Activated CD8-positive, alpha-beta memory T cell treated with anti-CD3 and anti-CD28 coated beads, Interleukin-2, amount 50 U/mL, for 24 hours (primary cell): ENCODE data around the gene RPS14.
"Not testable (repeated sequence)": the region's sequence is repeated elsewhere in the genome, so short reads cannot be mapped to it uniquely, and the experiment has no call there.

Experiments
- DNase-seq: peaks from one replicate; pipeline ENCODE4 v3.0.0-alpha.2; 2020; ENCODE audit errors: extremely low read depth

RPS14 gene

DNA sequence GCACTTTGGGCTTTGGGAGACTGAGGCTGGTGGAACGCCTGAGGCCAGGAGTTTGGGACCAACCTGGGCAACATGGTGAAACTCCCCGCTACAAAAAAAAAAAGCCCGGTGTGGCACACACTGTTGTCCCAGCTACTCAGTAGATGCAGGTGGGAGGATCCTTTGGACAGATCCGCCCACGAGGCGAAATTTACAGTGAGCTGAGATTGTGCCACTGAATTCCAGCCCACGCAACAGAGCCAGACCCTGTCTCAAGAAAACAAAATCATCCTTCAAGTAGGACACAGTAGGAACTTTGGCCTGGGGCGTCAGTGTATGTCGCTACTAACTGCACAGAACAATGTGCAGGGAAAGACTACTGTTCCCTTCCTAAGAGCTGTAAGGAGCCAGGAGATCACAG lies 4.8 kb downstream of the RPS14 start:
- no peak for DNase-seq

DNA sequence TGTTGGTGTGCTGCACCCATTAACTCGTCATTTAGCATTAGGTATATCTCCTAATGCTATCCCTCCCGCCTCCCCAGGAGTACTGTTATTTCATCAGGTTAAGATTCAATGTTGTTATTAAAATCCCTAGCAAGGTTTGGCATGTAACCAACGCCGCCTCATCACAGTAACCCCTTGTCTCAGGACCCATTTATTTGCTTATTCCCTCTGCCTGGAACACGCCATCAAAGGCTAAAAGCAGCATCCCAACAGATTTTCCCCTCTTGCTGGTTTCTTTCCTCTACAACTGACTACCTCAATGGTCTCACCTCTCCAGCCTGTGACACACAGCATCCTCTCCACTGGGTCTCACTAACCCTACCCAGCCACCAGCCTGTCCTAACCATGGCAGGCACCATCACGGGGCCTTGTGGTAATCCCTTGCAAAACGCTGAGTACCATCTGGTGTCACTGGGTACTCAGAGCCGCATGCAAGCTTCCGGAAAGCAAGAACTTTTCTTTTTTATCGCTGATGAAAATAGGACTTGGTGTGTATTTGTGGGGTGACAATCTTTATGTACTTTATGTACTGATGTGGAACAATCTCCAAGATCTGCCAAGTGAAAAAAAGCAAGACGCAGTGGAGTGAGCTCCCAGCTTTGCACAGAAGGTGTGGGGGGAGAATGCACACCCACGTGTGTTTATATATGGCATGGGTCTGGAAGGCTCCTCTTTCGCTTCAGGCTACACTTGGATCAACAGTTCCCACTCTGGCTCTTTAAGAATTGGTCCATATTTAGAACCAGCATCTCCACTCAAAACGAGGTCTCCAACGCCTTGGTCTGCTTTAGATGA lies 6.1 kb downstream of the RPS14 start:
- DNase-seq, result no peak

GRCh38 chr5:150442699-150443080 lies 6.8 kb downstream of the RPS14 start:
- DNase-seq, result no peak

DNA sequence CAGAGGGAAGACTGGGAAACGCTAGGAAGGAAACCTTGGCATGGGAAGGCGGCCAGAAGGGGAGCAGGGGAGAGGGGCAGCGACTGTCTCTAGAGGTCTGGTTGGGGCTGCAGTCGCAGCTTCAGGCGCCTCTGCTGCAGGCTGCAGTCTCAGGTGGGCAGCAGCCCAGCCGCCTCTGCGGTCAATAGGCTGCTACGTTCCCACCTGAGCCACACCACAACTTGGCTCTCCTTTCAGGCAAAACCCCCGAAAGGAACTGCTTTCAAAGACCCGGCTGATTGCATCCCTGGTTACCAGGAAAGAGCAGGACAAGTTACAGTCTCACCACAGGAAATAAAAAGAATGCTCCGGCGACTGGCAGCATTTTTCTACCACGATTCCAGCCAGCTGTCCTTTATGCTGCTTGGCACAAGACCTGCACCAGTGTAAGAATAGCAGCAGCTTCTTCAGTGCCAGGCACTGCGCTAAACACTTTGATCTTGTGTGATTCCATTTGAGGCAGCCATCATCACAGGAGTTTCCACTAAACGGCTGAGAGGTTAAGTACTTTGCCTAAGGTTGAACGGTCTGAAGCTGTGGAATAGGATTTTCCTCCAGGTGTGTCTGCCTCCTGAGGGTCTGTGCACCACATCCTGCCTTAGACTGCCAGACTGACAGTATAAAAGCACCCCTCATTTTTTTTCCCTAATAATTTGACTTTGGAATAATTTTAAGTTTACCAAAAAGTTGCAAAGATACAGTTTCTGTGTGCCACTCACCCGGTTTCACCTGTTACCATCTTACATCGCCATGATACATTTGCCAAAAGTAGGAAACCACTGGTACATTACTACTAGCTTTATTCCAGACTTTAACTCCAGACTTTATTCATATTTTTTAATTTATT lies 7.5 kb downstream of the RPS14 start:
- DNase-seq, result no peak

- no peak for DNase-seq
These were observed 8.4 kb downstream of the RPS14 start for GRCh38 chr5:150440948-150441812.

DNA sequence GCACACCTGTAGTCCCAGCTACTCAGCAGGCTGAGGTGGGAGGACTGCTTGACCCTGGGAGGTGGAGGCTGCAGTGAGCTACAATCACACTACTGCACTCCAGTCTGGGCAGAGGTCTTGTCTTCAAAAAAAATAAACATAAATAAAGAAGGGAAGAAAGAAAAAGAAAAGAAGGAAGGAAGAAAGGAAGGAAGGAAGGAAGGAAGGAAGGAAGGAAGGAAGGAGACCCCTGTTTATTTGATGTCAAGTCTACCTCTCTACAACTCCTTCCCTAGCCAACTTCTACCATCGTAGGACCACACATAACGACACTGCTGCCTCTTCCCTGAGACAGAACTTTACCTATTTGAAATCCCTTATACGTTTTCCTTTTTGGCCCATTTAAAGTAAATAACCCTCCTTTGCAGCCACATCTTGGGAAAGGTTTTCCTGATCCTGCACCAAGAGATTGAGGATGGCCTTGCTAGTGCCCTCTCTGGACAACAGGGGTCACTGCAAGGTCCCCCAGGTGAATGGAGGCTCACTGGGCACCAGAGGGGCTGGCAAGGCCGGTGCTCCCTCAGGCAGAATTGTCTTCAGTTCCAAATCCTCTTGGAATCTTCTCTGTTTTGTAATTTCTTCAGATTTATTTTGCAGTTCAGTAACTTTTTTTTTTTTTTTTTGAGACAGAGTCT lies 10.5 kb downstream of the RPS14 start:
- DNase-seq, result no peak

DNA sequence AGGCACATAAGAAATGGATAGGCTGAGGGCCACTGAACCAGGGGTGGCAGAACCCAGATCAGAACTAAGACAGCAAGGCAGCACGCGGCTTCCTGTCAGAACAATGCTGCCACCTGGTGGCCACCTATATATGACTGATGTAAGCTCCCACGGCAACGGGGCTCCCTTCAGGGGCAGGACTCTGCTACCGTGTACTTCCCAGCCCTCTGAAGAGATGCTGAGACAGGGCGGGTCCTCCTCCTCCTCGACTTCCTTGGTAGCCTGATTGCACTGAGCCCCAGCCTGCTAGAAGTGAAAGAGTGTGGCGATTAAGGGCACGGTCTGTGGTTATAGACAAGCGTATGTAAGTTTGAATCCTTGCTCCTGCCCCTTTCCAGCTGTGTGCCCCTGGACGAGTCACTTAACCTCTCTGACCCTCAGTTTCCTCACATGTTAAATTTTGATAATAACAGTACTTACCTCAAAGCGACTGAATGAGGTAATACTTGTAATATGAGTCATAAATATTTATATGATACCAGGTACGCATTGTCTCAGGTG lies 13.3 kb downstream of the RPS14 start:
- peak; percentile 83 for DNase-seq

DNA sequence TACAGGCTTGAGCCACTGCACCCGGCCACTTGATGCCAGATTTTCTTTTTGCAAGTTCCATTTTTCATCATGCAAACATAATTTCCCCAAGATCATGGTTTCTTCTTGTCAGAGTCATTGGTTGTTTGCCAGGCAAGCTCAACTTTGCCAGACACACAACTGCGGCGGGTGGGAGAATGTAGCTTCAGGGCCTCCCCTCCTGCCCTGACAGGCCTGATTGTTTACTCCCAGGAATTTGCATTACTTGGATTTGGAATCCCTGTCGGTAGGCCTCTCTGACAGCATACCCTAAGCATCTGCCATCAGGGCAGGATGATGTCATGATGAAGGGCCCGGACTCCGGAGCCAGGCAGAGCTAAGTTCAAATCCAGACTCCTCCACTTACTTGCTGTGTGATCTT lies 15.1 kb downstream of the RPS14 start:
- DNase-seq, result no peak

DNA sequence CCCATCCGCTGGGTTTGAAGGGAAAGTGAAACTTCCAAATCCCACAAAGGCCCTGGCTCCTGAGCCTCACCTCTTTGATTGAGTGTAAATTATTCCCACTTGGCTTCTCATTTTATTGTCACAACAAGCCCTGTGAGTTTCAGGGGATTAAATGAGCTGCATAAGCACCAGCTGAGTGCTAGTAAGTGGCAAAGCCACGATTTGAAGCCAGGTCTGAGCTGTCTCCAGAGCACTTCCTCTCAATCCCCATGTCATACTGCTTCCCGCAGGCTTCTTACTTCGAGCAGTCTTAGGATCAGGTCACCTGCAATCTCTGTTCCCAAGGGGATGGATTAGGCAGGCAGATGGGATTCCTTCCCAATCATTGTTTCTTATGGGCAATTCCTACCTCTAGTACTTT lies 18.0 kb downstream of the RPS14 start:
- no peak for DNase-seq

DNA sequence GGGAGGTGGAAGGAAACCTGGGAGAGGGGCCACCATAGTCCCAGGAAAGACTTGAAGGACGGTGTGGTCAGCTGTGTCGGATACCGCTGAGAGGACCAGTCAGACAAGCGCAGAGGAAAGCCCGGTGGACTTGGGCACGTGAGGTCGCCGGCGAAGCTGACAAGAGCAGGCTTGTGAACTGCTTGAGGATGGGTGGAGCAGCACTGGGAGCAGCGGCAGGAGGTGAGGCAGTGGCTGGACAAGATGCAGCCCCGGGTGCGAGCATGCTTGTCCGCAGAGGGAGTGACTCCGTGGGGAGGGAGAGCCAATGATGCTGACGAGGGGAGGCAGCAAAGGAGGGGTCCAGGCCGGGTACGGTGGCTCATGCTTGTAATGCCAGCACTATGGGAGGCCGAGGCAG lies 18.5 kb downstream of the RPS14 start:
- DNase-seq, result no peak

DNA sequence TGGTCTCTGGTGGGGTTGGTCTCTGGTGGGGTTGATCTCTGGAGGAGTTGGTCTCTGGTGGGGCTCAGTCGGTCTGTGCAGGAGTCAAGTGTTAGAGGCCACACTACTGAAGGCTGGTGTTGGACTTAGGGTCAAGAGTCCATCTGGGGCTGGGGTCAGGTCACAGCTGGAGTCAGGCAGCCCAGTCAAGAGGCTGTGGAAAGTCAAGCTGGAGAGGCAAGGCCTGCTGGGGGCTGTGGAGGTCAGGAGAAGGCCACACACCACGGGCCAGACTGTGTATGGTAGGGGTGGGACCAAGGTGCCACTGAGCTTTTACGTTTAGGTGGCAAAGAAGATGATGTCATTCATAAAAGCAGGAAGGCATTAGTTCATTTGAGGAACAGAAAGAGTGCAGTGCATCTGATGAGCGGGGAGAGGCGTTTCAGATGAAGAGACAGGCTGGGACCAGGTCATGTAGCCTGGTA lies 20.1 kb downstream of the RPS14 start:
- no peak for DNase-seq

GRCh38 chr5:150428978-150429377 lies 20.6 kb downstream of the RPS14 start:
- no peak for DNase-seq

DNA sequence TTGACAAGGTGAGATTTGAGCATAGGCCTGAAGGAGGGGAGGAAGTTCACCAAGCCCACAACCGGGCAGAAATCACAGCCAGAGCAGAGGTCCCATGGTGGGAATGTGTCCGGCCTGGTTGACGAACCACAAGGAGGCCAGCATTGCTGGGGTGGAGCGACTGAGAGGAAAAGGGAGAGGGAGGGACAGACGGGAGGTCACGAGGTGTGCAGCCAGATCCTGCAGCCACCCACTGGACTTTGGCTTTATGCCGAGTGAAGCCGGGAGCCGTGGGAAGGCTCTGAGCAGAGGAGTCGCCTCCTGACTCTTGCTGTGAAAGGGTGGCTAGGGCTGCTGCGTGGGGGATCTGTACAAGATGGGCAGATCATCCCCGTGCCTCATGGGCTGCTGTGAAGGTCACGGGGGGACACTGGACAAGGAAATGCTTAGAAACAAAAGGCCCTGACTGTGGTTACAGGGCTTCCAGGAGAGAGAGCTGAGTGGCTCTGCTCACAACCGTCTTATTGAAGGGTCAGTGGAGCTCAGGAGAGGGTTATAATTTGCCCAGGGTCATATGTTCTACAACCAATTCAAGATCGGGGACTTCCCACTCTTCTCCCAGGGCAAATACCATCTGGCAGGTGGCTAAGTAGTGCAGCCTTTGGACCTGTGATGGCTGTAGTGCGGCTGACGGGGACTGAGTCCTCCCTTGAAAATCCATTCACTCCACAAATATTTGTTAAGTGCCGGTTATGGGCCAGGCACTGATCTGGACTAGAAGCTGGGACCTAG lies 21.2 kb downstream of the RPS14 start:
- no peak for DNase-seq

GRCh38 chr5:150426165-150426564 lies 23.4 kb downstream of the RPS14 start:
- not testable (repeated sequence) for DNase-seq

DNA sequence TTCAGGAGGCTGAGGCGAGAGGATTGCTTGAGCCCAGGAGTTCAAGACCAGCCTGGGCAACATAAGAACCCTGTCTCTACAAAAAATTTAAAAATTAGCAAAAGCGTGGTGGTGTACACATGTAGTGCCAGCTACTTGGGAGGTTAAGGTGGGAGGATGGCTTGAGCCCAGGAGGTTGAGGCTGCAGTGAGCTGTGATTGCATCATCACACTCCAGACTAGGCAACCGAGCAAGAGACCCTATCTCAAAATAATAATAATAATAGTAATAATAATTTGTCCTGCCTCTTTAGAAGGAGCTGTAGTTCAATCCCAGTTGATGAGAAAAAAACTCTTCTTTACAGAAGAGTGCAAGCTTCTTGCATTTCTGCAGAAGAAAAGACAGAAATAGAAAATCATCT lies 26.8 kb downstream of the RPS14 start:
- DNase-seq, result no peak

GRCh38 chr5:150422075-150422474 lies 27.5 kb downstream of the RPS14 start:
- DNase-seq, result no peak

GRCh38 chr5:150419630-150420270 lies 29.8 kb downstream of the RPS14 start:
- DNase-seq, result no peak

DNA sequence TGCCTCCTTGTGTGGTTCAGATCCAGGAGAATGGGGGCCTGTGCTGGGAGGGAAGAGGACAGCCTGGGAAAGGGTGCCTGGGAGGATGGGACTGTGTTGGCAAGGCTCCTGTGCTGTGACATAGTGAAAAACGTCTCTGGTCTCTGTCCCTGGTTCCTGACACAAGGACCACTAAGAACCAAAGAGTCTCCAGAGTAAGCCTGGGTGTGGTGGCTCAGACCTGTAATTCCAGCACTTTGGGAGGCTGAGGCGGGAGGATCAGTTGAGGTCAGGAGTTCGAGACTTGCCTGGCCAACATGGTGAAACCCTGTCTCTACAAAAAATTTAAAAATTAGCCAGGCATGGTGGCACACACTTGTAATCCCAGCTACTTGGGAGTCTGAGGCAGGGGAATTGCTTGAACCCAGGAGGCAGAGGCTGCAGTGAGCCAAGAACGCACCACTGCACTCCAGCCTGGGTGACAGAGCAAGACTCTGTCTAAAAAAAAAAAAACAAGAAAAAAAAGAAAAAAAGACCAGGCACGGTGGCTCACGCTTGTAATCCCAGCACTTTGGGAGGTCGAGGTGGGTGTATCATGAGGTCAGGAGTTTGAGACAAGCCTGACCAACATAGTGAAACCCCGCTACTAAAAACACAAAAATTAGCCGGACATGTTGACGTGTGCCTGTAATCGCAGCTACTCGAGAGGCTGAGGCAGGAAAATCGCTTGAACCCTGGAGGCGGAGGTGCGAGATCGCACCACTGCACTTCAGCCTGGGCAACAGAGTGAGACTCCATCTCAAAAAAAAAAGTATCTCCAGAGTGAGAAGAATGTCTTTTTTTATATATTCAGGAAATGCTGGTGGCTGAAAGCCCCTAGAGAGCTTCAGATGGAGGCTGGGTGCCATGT lies 35.4 kb downstream of the RPS14 start:
- DNase-seq, result not testable (repeated sequence)
